ENCODE data around the gene TTC17. TPM values are rescaled to one million over a fixed set of nuclear protein-coding genes. Genes with fewer than 3 reads are reported as not detected.

Gene TTC17
- total and polyA plus RNA-seq, 9 of the 15 experiments (the other 6 are each of a cell fraction or from before 2014, with no cell fraction given) = 19.7 to 99.1 (median 53.3) TPM

GRCh38 chr11:43356336-43356735 is 2.4 kb upstream of the TTC17 start:
- Histone ChIP-seq H3K4me1 (replicated peaks in 1 of 2; ENCODE audit: control insufficient read depth in 2 of 2, insufficient read depth in 2 of 2, low read length in 2 of 2) (peaks cover 0 to 13% of the 10 kb centered on the region in 2 experiments; a peak in 2 of 5 replicates), H3K4me2 (ENCODE audit: insufficient read depth, low read length) (no peak overlapping the region), H2AFZ (ENCODE audit: low read depth, low read length) (no peak overlapping the region), H3K79me2 (ENCODE audit: control insufficient read depth, insufficient read depth, low read length) (peaks cover 34% of the 10 kb centered on the region), H3K9me1 (ENCODE audit: control insufficient read depth, insufficient read depth, low read length) (no peaks in the 10 kb centered on the region), H3K27ac (ENCODE audit: extremely low read depth, low read depth, low read length) (no peak overlapping the region), H3K9me3 (replicated peaks; ENCODE audit: control insufficient read depth, insufficient read depth, low read depth, low read length) (no peaks in the 10 kb centered on the region), H3K9ac (ENCODE audit: insufficient read depth in 1 of 2, low read depth in 2 of 2, low read length in 2 of 2) (no peak overlapping the region), H3K27me3 (ENCODE audit: control insufficient read depth in 2 of 2, insufficient read depth in 2 of 2, low read length in 2 of 2) (no peaks in the 10 kb centered on the region), H3K36me3 (ENCODE audit: control insufficient read depth, insufficient read depth, low read length) (peaks cover 6% of the 10 kb centered on the region; the same call in 2 of the 3 replicates), H4K20me1 (replicated peaks; ENCODE audit: control insufficient read depth, insufficient read depth, low read length) (no peaks in the 10 kb centered on the region; the same call in 1 of the 2 replicates), H3K4me3 (no peak overlapping the region)
- no peak for DNase-seq (ENCODE audit: extremely low read depth in 1 of 4, low spot score in 3 of 4)
- TF ChIP-seq PBX2 (CRISPR knock-in tag; IDR thresholded peaks at IDR 0.05; ENCODE audit: low read depth) = no peak
- 0 out of 2 replicates have a peak, but pooled peaks have one; percentile 23 for TF ChIP-seq PBX2 (tag; conservative IDR thresholded peaks at IDR 0.05; ENCODE audit: low read depth)
- no peak for TF ChIP-seq PPARD (CRISPR knock-in tag; IDR thresholded peaks at IDR 0.05)
- no peak for TF ChIP-seq NBN (IDR thresholded peaks at IDR 0.05; ENCODE audit: low read depth)
- no peak for TF ChIP-seq ZNF668 (CRISPR knock-in tag; IDR thresholded peaks at IDR 0.05)
- TF ChIP-seq, protein P1, sequence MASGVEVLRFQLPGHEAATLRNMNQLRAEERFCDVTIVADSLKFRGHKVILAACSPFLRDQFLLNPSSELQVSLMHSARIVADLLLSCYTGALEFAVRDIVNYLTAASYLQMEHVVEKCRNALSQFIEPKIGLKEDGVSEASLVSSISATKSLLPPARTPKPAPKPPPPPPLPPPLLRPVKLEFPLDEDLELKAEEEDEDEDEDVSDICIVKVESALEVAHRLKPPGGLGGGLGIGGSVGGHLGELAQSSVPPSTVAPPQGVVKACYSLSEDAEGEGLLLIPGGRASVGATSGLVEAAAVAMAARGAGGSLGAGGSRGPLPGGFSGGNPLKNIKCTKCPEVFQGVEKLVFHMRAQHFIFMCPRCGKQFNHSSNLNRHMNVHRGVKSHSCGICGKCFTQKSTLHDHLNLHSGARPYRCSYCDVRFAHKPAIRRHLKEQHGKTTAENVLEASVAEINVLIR (CRISPR knock-in tag; IDR thresholded peaks at IDR 0.05) = no peak
- no peak for TF ChIP-seq POU5F1 (IDR thresholded peaks at IDR 0.05; ENCODE audit: borderline replicate concordance, low read depth, low read length, partially characterized antibody)
- TF ChIP-seq ZZZ3 (IDR thresholded peaks at IDR 0.05) = no peak
- TF ChIP-seq BRD9 (IDR thresholded peaks at IDR 0.05; ENCODE audit: low read depth, partially characterized antibody) = no peak
- CTCF ChIA-PET (ENCODE audit: low intra/inter-chr PET ratio) = no interaction called here
- intact Hi-C loops (cut with micrococcal nuclease) = no loop called here
- no TSS peak for BruUV-seq (replicated peaks)
- in situ Hi-C loops (cut with MboI) = no loop called here
- POLR2A ChIA-PET = interaction anchor here (0.6 to 0.8 kb wide), 2 partner anchors 111 to 1648 kb away, joined by 3 read pairs; no protein-coding TSS in a partner anchor
- no peak for ATAC-seq
- FAIRE-seq = no peak

Data from K562 (cell line).